Gastrocnemius medialis (tissue), 4 donors: Measurements from ENCODE around the gene FCGR3B.
"Not testable (repeated sequence)": the region's sequence is repeated elsewhere in the genome, so short reads cannot be mapped to it uniquely, and the experiment has no call there.

Source experiments
- CTCF ChIP-seq, 5 experiments: fragments of 450-650 bp in 3 of 5; fragments of 200-600 bp in 2 of 5; sonication (generic) in 2 of 5; IDR thresholded peaks in 4 of 5; conservative IDR thresholded peaks in 1 of 5; 1 replicate in 4 of 5; 2 replicates in 1 of 5; pipeline ENCODE4 v1.5.1; 2016 to 2019; ENCODE audit warnings: antibody characterized with exemption in 5 of 5, mild to moderate bottlenecking in 3 of 5, moderate library complexity in 3 of 5
- POLR2A ChIP-seq, 2 donors: fragments of 450-650 bp; IDR thresholded peaks; one replicate each; pipeline ENCODE4 v1.6.1; 2017; ENCODE audit warnings: antibody characterized with exemption in 2 of 2, mild to moderate bottlenecking in 2 of 2, moderate library complexity in 2 of 2

GRCh38 chr1:161674908-161675307 lies 43.9 kb upstream of the FCGR3B start:
- not testable (repeated sequence) for TF ChIP-seq CTCF (IDR thresholded peaks at IDR 0.05 in 4 of 5, conservative IDR thresholded peaks at IDR 0.05 in 1 of 5); POLR2A (IDR thresholded peaks at IDR 0.05)
